ENCODE measurements around the gene ARMH3.

ARMH3 gene

DNA sequence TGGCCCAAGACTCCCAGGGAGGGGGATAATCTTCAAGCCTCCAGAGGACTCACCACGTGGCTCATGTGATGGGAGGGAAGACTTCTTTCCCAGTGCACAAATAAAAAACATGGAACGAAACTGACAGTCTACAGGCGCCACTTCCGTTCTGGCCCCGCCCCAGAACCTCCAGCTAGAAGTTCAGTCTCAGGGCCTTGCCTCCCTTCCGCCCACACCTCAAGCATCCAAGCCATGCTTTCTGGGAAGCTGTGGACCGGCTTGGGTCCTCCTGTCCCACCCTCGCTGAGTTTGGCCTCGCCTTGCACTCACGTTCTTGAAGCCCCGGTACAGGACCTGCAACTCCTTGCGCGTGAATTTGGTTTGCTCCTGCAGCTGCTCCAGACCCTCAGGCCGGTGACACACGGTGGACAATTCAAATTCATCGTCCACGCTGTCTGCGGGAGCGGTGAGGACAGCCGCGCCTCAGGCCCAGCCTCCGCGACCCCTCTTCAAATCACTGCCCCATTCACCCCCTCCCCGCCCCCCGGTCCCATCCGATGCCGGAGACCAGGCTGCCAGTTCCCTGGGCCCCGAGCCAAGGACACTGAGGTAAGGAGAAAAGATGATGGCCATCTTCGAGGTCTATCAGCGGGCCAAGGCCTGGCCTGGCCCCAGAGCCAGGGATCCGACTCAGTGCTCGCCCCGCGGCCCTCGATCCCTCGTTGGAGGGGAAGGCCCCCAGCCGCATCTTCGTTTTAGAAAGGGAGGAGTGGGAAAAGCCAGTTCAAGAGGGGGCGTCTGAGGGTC, 227.0 kb downstream of the ARMH3 start:
- H3K27ac ChIP-seq: no peak overlapping the region
- no peak for TF ChIP-seq ZFX (IDR thresholded peaks at IDR 0.05)
- TF ChIP-seq, protein P1, sequence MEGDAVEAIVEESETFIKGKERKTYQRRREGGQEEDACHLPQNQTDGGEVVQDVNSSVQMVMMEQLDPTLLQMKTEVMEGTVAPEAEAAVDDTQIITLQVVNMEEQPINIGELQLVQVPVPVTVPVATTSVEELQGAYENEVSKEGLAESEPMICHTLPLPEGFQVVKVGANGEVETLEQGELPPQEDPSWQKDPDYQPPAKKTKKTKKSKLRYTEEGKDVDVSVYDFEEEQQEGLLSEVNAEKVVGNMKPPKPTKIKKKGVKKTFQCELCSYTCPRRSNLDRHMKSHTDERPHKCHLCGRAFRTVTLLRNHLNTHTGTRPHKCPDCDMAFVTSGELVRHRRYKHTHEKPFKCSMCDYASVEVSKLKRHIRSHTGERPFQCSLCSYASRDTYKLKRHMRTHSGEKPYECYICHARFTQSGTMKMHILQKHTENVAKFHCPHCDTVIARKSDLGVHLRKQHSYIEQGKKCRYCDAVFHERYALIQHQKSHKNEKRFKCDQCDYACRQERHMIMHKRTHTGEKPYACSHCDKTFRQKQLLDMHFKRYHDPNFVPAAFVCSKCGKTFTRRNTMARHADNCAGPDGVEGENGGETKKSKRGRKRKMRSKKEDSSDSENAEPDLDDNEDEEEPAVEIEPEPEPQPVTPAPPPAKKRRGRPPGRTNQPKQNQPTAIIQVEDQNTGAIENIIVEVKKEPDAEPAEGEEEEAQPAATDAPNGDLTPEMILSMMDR (conservative IDR thresholded peaks at IDR 0.05): no peak

DNA sequence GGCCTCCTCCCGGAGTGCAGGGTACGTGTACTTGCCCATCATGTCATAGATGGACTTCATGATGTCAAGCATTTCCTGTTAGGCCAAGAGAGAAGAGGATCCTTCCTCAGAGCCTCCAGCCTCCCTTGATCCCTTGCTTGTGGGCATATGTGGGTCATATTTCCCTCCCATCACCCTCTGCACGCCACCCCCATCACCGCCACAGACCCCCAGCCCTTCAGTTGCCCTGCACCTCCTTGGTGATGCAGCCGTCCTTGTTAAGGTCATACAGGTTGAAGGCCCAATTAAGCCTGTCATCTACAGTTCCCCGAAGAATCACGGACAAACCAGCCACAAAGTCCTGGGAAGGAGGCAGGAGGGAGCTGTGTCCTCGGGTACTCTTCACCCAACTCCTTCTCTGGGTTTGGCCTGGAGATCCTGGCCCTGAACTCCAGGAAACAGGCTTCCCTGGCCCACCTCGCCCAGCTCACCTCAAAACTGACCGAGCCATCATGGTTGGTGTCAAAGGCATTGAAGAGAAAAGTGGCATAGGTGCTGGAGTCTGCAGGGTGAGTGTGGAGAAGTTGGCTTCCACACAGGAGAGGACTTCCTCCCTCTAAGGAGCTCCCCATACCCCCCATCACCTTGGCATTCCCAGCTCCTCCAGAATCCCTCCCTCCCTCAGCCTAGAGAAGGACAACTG, 227.9 kb downstream of the ARMH3 start:
- H3K27ac ChIP-seq: no peak overlapping the region
- no peak for TF ChIP-seq ZFX (IDR thresholded peaks at IDR 0.05)
- TF ChIP-seq, protein P1 (conservative IDR thresholded peaks at IDR 0.05): no peak

DNA sequence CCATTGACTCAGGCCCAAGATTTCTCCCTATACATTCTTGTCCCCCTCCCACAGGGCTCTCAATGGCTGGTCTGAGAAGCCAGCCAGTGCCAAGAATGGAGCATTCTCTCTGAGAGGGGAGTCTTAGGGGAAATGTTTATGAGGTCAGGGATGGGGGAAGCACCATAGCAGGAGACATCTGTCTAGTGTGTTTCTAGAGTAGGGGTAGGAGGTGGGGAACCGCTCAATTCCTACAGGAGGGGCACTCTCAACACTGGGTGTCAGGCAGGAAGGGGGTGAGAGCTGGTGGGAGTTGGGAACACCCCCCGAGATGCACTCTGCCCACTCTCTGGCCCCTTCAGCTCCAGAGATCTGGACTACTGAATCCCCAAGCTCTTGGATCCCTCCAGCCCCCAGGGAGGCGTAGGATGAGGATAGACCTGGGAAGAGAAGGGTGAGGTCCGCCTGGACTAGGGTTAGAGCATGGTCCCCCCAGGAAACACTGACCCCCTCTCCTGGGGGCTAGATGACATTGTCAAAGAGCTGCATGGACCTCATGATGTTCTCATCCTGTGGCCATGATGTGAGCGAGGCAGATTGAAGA, 229.0 kb downstream of the ARMH3 start:
- no peak for TF ChIP-seq ZFX (IDR thresholded peaks at IDR 0.05)
- TF ChIP-seq, protein P1 (conservative IDR thresholded peaks at IDR 0.05): no peak
- no peak overlapping the region for H3K27ac ChIP-seq

DNA sequence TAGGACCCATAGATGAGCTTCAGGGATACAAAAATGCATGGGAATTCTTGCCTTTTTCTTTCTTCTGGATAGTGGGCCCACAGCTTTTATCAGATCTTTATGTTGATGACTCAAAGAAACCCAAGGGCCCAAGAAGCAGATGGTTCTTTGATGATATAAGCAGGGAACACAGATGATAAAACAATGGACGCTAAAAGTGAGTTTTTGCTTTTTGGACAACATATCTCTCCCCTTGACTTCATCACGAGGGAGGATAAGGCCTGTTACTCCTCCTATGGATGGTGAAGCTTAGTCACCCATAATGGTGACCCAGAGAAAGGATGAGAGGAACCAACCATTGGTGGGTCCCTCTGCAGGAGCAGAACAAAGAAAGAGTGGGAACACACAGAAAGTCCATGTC, 231.2 kb downstream of the ARMH3 start:
- TF ChIP-seq, protein P1 (conservative IDR thresholded peaks at IDR 0.05): no peak
- TF ChIP-seq ZFX (IDR thresholded peaks at IDR 0.05): no peak
- no peak overlapping the region for H3K27ac ChIP-seq

DNA sequence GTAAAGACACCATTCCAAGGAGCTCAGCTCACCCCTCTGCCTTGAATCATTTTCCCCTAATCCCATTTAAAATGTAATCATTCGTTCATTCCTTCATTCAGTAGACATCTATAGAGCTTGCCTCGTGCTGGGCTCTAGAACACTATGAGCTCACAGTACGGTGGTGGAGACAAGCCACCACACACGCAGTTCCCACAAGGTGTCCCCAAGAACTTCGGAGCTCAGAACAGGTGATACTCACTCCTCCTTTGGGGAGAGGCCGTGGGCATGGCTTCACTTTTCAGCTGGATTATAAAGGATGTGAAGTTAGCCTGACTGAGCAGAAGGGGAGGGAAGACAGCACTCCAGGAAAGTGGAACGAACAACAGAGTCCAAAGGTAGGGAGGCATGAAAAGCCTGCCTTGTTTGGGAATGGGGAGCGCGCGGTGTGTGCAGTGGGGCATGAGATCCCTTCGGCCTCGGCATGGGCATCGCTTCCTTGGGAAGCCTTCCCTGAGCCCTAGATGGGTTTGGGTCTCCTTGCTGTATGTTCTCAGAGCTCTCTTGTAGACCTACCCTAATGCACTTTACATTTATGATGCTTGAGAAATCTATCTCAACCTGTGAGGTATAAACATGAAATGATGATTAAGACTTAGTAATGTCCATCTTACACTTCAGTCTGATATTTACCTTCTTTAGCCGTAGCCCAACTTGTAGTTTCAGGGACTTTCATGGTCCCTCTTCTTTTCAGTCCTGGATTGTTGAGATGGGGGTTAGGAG, 236.9 kb downstream of the ARMH3 start:
- peak overlapping the region; percentile 90 for H3K27ac ChIP-seq
- TF ChIP-seq, protein P1 (conservative IDR thresholded peaks at IDR 0.05): no peak
- TF ChIP-seq ZFX (IDR thresholded peaks at IDR 0.05): no peak

DNA sequence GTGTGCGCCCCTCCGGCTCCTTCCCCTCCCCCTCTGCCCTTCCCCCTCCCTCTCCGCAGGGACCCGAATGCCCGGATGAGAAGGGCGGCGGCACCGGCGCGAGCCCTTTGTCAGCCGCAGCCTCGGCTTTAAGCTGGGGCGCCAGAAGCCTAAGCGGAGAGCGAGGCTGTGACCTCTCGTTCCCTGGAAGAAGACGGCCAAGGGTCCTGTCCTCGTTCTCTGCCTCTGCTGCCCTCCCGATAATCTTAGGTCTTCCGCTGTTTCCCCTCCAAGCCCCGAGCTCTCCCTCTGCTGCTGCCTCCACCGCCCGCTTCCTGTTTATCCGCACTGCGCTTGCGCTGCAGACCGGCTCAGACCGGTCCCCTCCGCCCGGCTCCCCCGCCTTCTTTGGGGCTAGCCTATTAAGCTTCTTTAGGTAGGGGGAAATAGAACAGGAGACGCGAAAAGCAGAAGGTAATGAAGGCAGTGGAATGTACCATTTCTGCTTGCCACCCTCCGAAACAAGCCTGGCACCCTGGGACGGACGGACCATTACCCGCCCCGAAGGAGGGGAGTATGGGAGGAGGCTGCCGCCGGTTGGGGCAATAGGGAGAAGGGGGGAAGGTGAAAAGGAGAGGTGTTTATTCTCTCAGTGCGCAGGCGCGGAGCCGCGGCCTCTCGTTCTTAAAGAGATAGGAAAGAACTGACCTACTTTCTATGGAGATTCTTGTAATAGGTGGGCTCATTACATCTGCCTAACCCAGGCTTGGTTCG, 237.7 kb downstream of the ARMH3 start, which contains the start of gene OGA:
OGA (minus strand) TSS at position 326 of the 753 bp plus-strand sequence. CDS start 422 bp downstream, outside the sequence.
- TF ChIP-seq ZFX (IDR thresholded peaks at IDR 0.05): no peak
- TF ChIP-seq, protein P1 (conservative IDR thresholded peaks at IDR 0.05): no peak
- peak within 1 kb of the TSS; percentile 90 for H3K27ac ChIP-seq

Data from C4-2B (cell line).